ENCODE measurements around the gene TFAP2E. TPM values are rescaled to one million over a fixed set of nuclear protein-coding genes. Genes with fewer than 3 reads are reported as not detected.

TFAP2E gene
- total RNA-seq, 1 donor from 2014 or later, result 6.4 TPM

DNA sequence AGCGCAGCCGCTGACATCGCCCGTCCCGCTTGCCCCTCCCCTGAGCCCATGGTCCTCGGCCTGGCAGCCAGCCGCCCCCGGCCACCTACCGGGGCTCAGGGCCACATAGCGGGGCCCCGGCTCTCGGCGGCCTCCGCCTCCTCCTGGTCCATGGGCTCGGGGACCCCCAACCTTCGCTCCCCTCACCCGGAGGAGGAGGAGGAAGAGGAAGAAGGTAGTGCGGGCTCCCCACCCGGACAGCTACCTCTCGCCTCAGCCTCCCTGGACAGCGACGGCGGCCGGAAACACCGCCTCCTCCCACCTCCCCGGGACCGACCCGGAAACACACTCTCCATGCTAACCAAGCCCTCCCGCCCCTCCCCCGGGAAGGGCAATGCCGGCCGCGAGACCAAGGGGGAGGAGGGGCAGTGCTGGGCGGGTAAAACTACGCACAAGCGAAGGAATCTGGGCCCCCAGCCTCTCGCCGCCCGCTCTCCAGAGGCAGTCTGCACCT is 15.9 kb upstream of the TFAP2E start, which contains the start of gene KIAA0319L:
TSS of gene KIAA0319L (minus strand) at position 286 of the 493 bp plus-strand sequence. CDS start 2,912 bp downstream, outside the sequence.
- peaks cover 72% of the 10 kb centered on the region for H3K4me1 ChIP-seq
- peak in 1 of 2 donors; percentile 92 for DNase-seq (ENCODE audit: extremely low spot score in 2 of 2)
- H3K36me3 ChIP-seq, result peaks cover 0 to 9% of the 10 kb centered on the region in 2 donors
- intact Hi-C loops (cut with DNase I), result no loop called here
- TF ChIP-seq CTCF (IDR thresholded peaks at IDR 0.05) (no peak), POLR2AphosphoS5 (IDR thresholded peaks at IDR 0.05; ENCODE audit: insufficient read depth in 1 of 2, low read depth in 1 of 2) (peak in 1 of 2 donors; percentile 89)
- peak within 1 kb of the TSS; percentile 95 for H3K27ac ChIP-seq
- H3K4me3 ChIP-seq, result peak within 1 kb of the TSS; percentile 87 to 94
- H3K27me3 ChIP-seq, result no peaks in the 10 kb centered on the region
- H3K9me3 ChIP-seq, result no peaks in the 10 kb centered on the region

DNA sequence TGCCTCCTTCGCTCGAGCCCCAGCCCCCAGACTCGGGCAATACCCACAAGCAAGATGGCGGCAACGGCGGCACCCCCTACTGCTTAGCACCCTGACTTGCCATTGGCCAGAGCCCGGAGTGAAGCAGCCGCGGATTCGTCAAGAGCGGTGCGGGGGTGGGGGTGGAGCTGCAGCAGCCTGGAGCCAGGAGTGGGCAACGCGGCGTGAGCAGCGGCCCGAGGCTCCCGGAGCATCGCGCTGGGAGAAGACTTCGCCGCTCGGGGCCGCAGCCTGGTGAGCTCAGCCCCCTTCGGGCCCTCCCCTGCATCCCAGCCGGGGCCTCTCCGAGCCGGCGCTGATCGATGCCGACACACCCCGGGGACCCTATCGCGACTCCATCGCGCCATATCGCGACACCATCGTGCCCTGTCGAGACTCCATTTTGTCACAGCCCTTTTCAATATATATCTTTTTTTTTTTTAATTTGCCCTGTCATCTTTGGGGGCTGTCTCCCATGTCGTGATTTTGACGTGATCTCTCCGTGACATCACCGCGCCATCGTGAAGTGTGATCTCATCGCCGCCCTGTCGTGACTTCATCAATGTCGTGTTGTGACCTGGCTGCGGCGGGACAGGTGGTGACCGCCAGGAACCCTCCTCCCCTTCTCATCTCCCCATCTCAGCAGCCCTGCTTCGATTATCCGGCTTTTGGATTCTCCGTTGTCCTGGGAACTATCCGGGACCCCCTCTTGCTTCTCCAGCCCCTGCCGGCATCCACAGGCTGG is 15.3 kb upstream of the TFAP2E start, which contains the start of gene NCDN:
TSS of gene NCDN (plus strand) at position 189 of the 763 bp plus-strand sequence. CDS start at position 581, 392 bp downstream.
- peak within 1 kb of the TSS; percentile 87 to 94 for H3K4me3 ChIP-seq
- no peaks in the 10 kb centered on the region for H3K27me3 ChIP-seq
- peaks cover 72% of the 10 kb centered on the region for H3K4me1 ChIP-seq
- TF ChIP-seq POLR2A (IDR thresholded peaks at IDR 0.05) (peak in 1 of 2 donors; percentile 57), POLR2AphosphoS5 (IDR thresholded peaks at IDR 0.05; ENCODE audit: insufficient read depth in 1 of 2, low read depth in 1 of 2) (peak; percentile 80 to 87), CTCF (IDR thresholded peaks at IDR 0.05) (no peak)
- H3K36me3 ChIP-seq, result peaks cover 0 to 3% of the 10 kb centered on the region in 2 donors
- peak within 1 kb of the TSS; percentile 95 for H3K27ac ChIP-seq
- H3K9me3 ChIP-seq, result no peaks in the 10 kb centered on the region
- peak in 1 of 2 donors; percentile 98 for DNase-seq (ENCODE audit: extremely low spot score in 2 of 2)
- intact Hi-C loops (cut with DNase I), result no loop called here

DNA sequence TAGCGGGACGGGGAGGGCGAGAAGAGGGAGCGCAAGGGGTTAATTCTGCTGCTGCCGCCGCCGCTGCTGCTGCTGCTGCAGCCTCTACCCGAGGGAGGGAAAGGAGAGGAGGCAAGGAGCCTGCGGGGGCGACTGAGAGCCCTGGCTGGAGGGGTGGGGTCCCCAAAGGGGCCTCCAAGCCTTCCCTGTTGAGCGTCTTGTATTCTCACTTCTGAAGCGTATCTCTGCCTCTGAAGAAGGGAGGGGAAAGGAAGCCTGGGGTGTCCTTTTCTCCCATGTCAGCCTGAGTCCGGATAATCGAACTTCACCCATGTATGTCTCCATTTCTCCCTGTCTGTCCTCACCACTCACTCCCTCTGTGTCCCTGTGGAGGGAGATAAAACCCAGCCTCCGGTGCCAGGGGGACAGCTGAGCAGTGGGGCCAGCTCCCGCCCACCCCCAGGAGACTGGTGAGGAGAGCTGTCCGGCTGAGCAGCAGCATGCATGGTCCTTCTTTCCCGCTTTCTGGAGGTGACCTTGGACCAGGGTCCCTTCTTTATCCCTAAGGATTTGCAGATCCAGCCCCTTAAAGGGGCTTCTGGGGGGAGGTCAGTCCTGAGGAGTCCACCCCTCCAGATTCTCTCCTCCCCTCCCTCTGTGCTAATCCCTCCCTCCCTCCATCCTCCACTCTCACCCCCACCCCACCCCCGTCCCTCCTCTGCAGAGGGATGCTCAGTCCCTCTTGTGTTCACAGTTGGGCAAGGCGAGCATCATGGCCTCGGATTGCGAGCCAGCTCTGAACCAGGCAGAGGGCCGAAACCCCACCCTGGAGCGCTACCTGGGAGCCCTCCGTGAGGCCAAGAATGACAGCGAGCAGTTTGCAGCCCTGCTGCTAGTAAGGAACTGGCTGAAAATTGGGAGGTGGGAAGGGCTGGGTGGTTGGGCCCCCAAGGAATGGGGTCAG is 14.5 kb upstream of the TFAP2E start:
- peak overlapping the region; percentile 95 for H3K27ac ChIP-seq
- H3K27me3 ChIP-seq, result no peaks in the 10 kb centered on the region
- TF ChIP-seq POLR2AphosphoS5 (IDR thresholded peaks at IDR 0.05; ENCODE audit: insufficient read depth in 1 of 2, low read depth in 1 of 2), result no peak
- no peak for TF ChIP-seq CTCF (IDR thresholded peaks at IDR 0.05)
- TF ChIP-seq POLR2A (IDR thresholded peaks at IDR 0.05), result no peak
- peak overlapping the region; percentile 87 to 94 for H3K4me3 ChIP-seq
- DNase-seq (ENCODE audit: extremely low spot score in 2 of 2), result peak in 1 of 2 donors; percentile 86
- H3K36me3 ChIP-seq, result no peaks in the 10 kb centered on the region
- H3K9me3 ChIP-seq, result no peaks in the 10 kb centered on the region
- peaks cover 70% of the 10 kb centered on the region for H3K4me1 ChIP-seq
- intact Hi-C loops (cut with DNase I), result no loop called here

DNA sequence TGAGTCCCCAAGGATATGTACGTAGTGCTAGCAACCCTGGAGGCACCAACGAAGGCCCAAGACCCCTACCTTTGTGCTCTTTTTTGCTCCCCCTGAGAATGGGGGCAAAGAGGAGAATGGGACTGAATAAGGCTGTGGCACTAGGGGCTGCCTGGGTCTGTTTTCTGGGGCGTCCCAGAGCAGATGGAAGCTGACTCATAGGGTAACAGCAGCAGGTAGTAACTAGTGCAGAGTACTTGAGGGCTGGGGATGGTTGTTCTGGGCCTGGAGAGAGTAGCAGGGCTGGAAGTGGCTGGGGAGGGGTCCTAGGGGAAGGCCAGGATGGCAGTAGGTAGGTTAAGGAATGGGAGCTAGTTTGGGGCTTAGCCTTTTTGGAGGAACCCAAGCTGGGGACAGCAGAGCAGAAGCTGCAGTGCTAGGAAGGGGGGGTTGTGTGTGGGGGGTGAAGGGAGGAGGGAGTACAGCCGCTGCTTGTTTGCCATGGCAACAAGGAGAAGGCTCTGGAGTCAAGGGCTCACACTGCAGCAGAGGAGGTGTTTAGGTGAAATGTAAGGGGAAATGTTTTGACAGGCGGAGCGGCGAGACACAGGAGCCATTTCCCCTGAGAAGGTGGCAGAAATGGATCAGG is 13.7 kb upstream of the TFAP2E start:
- no peaks in the 10 kb centered on the region for H3K27me3 ChIP-seq
- TF ChIP-seq POLR2AphosphoS5 (IDR thresholded peaks at IDR 0.05; ENCODE audit: insufficient read depth in 1 of 2, low read depth in 1 of 2), result no peak
- no peak for TF ChIP-seq CTCF (IDR thresholded peaks at IDR 0.05)
- TF ChIP-seq POLR2A (IDR thresholded peaks at IDR 0.05), result no peak
- DNase-seq (ENCODE audit: extremely low spot score in 2 of 2), result peak in 1 of 2 donors; percentile 86
- peaks cover 62% of the 10 kb centered on the region for H3K4me1 ChIP-seq
- peak overlapping the region; percentile 95 for H3K27ac ChIP-seq
- no peaks in the 10 kb centered on the region for H3K9me3 ChIP-seq
- intact Hi-C loops (cut with DNase I), result no loop called here
- H3K4me3 ChIP-seq, result peak overlapping the region in 1 of 2 donors; percentile 94
- H3K36me3 ChIP-seq, result no peaks in the 10 kb centered on the region

Measured in vagina (tissue), 2 donors.